GM12878 (cell line): ENCODE measurements around the gene MCCD1. TPM values are rescaled to one million over a fixed set of nuclear protein-coding genes. Genes with fewer than 3 reads are reported as not detected.
A peak's percentile ranks its signal among the peaks of the same experiment; 100 is the strongest.
"Not testable (repeated sequence)": the region's sequence is repeated elsewhere in the genome, so short reads cannot be mapped to it uniquely, and the experiment has no call there.

Experiments used
- ATAC-seq: fragments of 200-7000 bp; cut with Tn5 transposase; 3 replicates; pipeline ENCODE4 v1.9.1; 2020; ENCODE audit warnings: mild to moderate bottlenecking, moderate library complexity
- BruUV-seq: library from RNA; stranded (reverse); fragments of 400-500 nt; replicated peaks from 2 replicates; lab custom pipeline; 2021; lab: Mats Ljungman, UMichigan
- CTCF ChIA-PET: fragments of 300-600 bp; sonication (Branson Sonifier 250); formaldehyde crosslinking; extraction: SDS; loops from one replicate; lab custom pipeline; 2021; ENCODE audit warnings: inconsistent platforms; lab: Yijun Ruan, JAX
- POLR2A ChIA-PET: fragments of 350-600 bp; formaldehyde crosslinking; extraction: SDS; loops from one replicate; lab custom pipeline; 2021; ENCODE audit warnings: inconsistent platforms; lab: Charles Lee
- RAD21 ChIA-PET: fragments of 300-600 bp; sonication (Branson Sonifier 250); formaldehyde crosslinking; loops from one replicate; lab custom pipeline; 2023; ENCODE audit warnings: antibody characterized with exemption; ENCODE audit not compliant: unreplicated experiment; lab: Charles Lee
- SMC1A ChIA-PET: fragments of 300-600 bp; sonication (Branson Sonifier 250); formaldehyde crosslinking; loops from one replicate; lab custom pipeline; 2023; ENCODE audit not compliant: unreplicated experiment, uncharacterized antibody; lab: Charles Lee
- DNase-seq: peaks from one replicate; pipeline ENCODE4 v3.0.0-alpha.2; 2011; ENCODE audit warnings: low read depth, low spot score
- FAIRE-seq: peaks from 3 replicates; lab custom pipeline; 2011; peaks lifted over from hg19 to GRCh38; lab: Jason Lieb, UNC
- H2AFZ ChIP-seq: 2 replicates; pipeline ENCODE4 v1.6.0; 2011; ENCODE audit warnings: low read depth, low read length, control low read depth; ENCODE audit not compliant: control insufficient read depth
- H3K27ac ChIP-seq: 2 replicates; pipeline ENCODE4 v1.5.1; 2011; ENCODE audit warnings: control low read depth; ENCODE audit not compliant: control insufficient read depth, insufficient read depth
- H3K27me3 ChIP-seq, 2 experiments: replicated peaks in 1 of 2; 2 replicates each; pipeline versions ENCODE4 v1.6.0 to v1.6.1; 2011; ENCODE audit warnings: low read length in 1 of 2; ENCODE audit not compliant: control insufficient read depth in 2 of 2, insufficient read depth in 2 of 2
- H3K36me3 ChIP-seq, 2 experiments: 2 replicates each; pipeline ENCODE4 v1.5.1; 2011; ENCODE audit warnings: low read length in 1 of 2; ENCODE audit not compliant: control insufficient read depth in 2 of 2, insufficient read depth in 2 of 2
- H3K4me1 ChIP-seq: 2 replicates; pipeline ENCODE4 v1.6.1; 2011; ENCODE audit warnings: mild to moderate bottlenecking, low read length, moderate library complexity, mixed read lengths; ENCODE audit not compliant: control insufficient read depth, insufficient read depth
- H3K4me2 ChIP-seq: 2 replicates; pipeline ENCODE4 v1.6.0; 2011; ENCODE audit warnings: control low read depth; ENCODE audit not compliant: control insufficient read depth, insufficient read depth
- H3K4me3 ChIP-seq: fragments of 200-600 bp; sonication (generic); 2 replicates; pipeline ENCODE4 v1.5.1; 2016
- H3K79me2 ChIP-seq: 2 replicates; pipeline ENCODE4 v1.6.0; 2011; ENCODE audit warnings: low read length; ENCODE audit not compliant: control insufficient read depth, insufficient read depth
- H3K9ac ChIP-seq: 2 replicates; pipeline ENCODE4 v1.8.0; 2011; ENCODE audit warnings: low read length, control low read depth, mixed read lengths; ENCODE audit not compliant: control insufficient read depth, insufficient read depth
- H3K9me3 ChIP-seq: replicated peaks from 3 replicates; pipeline ENCODE4 v1.5.1; 2011; ENCODE audit warnings: mild to moderate bottlenecking, low read length; ENCODE audit not compliant: control insufficient read depth, insufficient read depth
- H4K20me1 ChIP-seq: 2 replicates; pipeline ENCODE4 v1.6.0; 2011; ENCODE audit not compliant: control insufficient read depth, insufficient read depth
- CBX3 ChIP-seq: fragments of 200-600 bp; sonication (generic); IDR thresholded peaks from 2 replicates; pipeline ENCODE4 v1.6.1; 2016; ENCODE audit warnings: low read depth, borderline replicate concordance
- ESRRA ChIP-seq: IDR thresholded peaks from 2 replicates; pipeline ENCODE4 v1.6.1; 2012; ENCODE audit warnings: mild to moderate bottlenecking, low read length, improper control_type of control experiment
- MTA2 ChIP-seq: fragments of 450-650 bp; IDR thresholded peaks from 2 replicates; pipeline ENCODE4 v1.6.1; 2016; ENCODE audit warnings: low read depth, mild to moderate bottlenecking, moderate library complexity
- NBN ChIP-seq: fragments of 450-650 bp; IDR thresholded peaks from 2 replicates; pipeline ENCODE4 v1.6.1; 2016
- ZNF622 ChIP-seq: fragments of 450-650 bp; IDR thresholded peaks from 2 replicates; pipeline ENCODE4 v1.6.1; 2017; ENCODE audit warnings: mild to moderate bottlenecking, inconsistent platforms
- WGBS: methylation state at CpG from one replicate; pipeline ENCODE4 v1.1.6; 2016; ENCODE audit warnings: low lambda C conversion rate; ENCODE audit not compliant: insufficient replicate concordance, insufficient coverage; ENCODE audit errors: missing lambda C conversion rate; 5-methylcytosine and 5-hydroxymethylcytosine counted together
- in situ Hi-C: fragments of 300-500 bp; cut with MboI; formaldehyde crosslinking; loops from 9 replicates; pipeline ENCODE4 v1.14.3; 2018; ENCODE audit warnings: mixed read lengths
- intact Hi-C: fragments of 100-400 bp; cut with micrococcal nuclease; formaldehyde crosslinking; loops from one replicate; pipeline ENCODE4 v1.14.2; 2022; ENCODE audit not compliant: unreplicated experiment
- polyA plus RNA-seq, 11 experiments: library from polyadenylated mRNA; depleted of rRNA in 4 of 11; unstranded in 6 of 11; stranded (reverse) in 5 of 11; fragments of >200 nt; fragmentation: Nextera tagmentation in 4 of 11; fragmentation: Illumina TruSeq in 1 of 11; extraction: Ambion mirVana in 4 of 11; extraction: Trizol in 1 of 11; gene quantifications; 1 replicate in 1 of 11; 2 replicates in 10 of 11; pipeline versions ENCODE4 v1.2.1 to v1.2.3, GENCODE V29; 2011 to 2016; ENCODE audit warnings: inconsistent platforms in 2 of 11, missing spikeins in 2 of 11, low read depth in 1 of 11
- total RNA-seq, 4 experiments: library from RNA; depleted of rRNA in 3 of 4; stranded (reverse); fragments of >200 nt in 3 of 4; fragmentation: Illumina TruSeq in 1 of 4; extraction: Trizol in 1 of 4; gene quantifications; 2 replicates each; pipeline versions ENCODE4 v1.2.1 to v1.2.3, GENCODE V29; 2013 to 2021
- TF ChIP-seq, protein P1 (sequence below): fragments of 450-650 bp; IDR thresholded peaks from 2 replicates; pipeline ENCODE4 v1.6.1; 2017; ENCODE audit warnings: mild to moderate bottlenecking
- TF ChIP-seq, protein P2 (sequence below): fragments of 450-650 bp; IDR thresholded peaks from 2 replicates; pipeline ENCODE4 v1.6.1; 2016; ENCODE audit warnings: mild to moderate bottlenecking
- TF ChIP-seq, protein P3 (sequence below): fragments of 450-650 bp; IDR thresholded peaks from 2 replicates; pipeline ENCODE4 v1.6.1; 2017; ENCODE audit warnings: mild to moderate bottlenecking, moderate library complexity

Gene MCCD1
- total and polyA plus RNA-seq, 10 of the 15 experiments (the other 5 are each of a cell fraction or from before 2014, with no cell fraction given): not detected

DNA sequence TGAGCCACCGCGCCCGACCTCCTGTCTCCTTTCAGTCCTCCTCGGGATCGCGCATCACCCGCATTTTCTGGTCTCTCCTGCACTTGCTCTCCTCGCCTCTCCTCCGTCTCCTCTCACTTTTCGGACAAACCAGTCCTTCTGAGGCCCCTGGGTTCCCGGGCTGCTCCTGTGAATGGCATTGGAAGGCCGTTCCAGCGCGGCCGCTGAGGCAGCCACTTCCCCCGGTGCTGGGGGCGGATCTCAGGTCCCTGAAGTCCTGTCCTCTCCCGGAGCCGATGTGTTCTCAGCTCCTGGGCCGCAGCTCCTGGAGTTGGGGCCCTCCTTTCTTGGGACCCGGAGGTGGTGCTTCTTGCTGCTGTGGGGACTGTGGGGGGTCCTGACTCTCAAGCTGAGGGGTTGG is 30.0 kb upstream of the MCCD1 start (continued):
- TF ChIP-seq NBN: no peak
- TF ChIP-seq, protein P1, sequence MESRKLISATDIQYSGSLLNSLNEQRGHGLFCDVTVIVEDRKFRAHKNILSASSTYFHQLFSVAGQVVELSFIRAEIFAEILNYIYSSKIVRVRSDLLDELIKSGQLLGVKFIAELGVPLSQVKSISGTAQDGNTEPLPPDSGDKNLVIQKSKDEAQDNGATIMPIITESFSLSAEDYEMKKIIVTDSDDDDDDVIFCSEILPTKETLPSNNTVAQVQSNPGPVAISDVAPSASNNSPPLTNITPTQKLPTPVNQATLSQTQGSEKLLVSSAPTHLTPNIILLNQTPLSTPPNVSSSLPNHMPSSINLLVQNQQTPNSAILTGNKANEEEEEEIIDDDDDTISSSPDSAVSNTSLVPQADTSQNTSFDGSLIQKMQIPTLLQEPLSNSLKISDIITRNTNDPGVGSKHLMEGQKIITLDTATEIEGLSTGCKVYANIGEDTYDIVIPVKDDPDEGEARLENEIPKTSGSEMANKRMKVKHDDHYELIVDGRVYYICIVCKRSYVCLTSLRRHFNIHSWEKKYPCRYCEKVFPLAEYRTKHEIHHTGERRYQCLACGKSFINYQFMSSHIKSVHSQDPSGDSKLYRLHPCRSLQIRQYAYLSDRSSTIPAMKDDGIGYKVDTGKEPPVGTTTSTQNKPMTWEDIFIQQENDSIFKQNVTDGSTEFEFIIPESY: no peak

DNA sequence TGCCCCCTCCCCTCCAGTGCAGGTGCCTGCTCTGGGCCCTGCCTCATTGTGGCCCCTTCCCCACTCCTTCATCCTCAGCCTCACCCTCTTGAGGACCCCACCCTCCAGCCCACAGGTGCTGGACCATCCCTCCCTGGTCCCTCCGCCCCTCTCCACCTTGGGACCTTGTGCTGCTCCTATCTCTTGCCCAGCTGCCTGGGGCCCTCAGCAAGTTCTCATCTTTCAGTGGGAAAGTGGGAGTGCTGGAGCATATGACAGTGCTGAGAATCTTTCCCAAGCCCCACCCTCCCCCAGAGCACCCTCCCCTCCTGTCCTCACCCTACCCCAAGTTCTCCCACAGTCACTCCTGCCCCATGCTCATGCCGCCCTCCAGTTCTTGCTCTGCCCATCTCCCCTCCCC is 29.1 kb upstream of the MCCD1 start:
- H3K4me1 ChIP-seq, H3K27me3 ChIP-seq, BruUV-seq, H3K9me3 ChIP-seq, DNase-seq, H4K20me1 ChIP-seq, SMC1A ChIA-PET, CTCF ChIA-PET, in situ Hi-C loops, H3K4me2 ChIP-seq, ATAC-seq, H3K9ac ChIP-seq, H3K27ac ChIP-seq, H3K4me3 ChIP-seq, H2AFZ ChIP-seq, H3K36me3 ChIP-seq, FAIRE-seq: not testable (repeated sequence)
- 100% methylated on average over 1 of the region's 2 CpGs for WGBS
- RAD21 ChIA-PET: interaction anchor here (0.6 kb wide), 1 partner anchor 237 kb away, joined by 3 read pairs; no protein-coding TSS in a partner anchor
- intact Hi-C loops: loop anchor here (5.0 kb wide), 1 partner anchor 118 kb away; the partner anchor contains the start of gene AIF1
- peaks cover 91% of the 10 kb centered on the region for H3K79me2 ChIP-seq
- POLR2A ChIA-PET: interaction anchor here (0.6 kb wide), 1 partner anchor 98 kb away, joined by 4 read pairs; no protein-coding TSS in a partner anchor

DNA sequence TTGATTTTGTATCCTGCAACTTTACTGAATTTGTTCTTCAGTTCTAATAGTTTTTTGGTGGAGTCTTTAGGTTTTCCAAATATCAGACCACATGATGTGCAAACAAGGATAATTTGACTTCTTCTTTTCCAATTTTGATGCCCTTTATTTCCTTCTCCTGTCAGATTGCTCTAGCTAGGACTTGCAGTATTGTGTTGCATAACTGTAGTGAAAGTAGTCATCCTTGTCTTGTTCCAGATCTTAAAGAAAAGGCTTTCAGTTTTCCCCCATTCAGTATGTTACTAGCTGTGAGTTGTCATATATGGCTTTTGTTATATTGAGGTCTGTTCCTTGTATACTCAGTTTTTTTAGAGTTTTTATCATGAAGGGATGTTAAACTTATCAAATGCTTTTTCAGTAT is 26.2 kb upstream of the MCCD1 start:
- Histone ChIP-seq H3K4me3 (no peak overlapping the region), H4K20me1 (no peaks in the 10 kb centered on the region), H3K36me3 (peaks cover 13 to 22% of the 10 kb centered on the region in 2 experiments), H3K9me3 (no peaks in the 10 kb centered on the region), H3K4me2 (no peak overlapping the region; the same call in 1 of the 2 replicates), H3K27me3 (no peaks in the 10 kb centered on the region), H3K4me1 (no peaks in the 10 kb centered on the region), H3K9ac (no peak overlapping the region), H2AFZ (no peak overlapping the region), H3K79me2 (peaks cover 71% of the 10 kb centered on the region), H3K27ac (no peak overlapping the region)
- intact Hi-C loops (no loop called here), in situ Hi-C loops (no loop called here)
- SMC1A ChIA-PET: interaction anchor here (0.9 to 1.4 kb wide), 4 partner anchors 10 to 49 kb away, joined by 3 to 4 read pairs (median 3); no protein-coding TSS in a partner anchor
- CTCF ChIA-PET: interaction anchor here (1.4 kb wide), 1 partner anchor 95 kb away, joined by 3 read pairs; no protein-coding TSS in a partner anchor
- FAIRE-seq (peak; percentile 86), ATAC-seq (no peak), DNase-seq (no peak)
- POLR2A ChIA-PET: interaction anchor here (0.8 kb wide), 1 partner anchor 39 kb away, joined by 3 read pairs; the partner anchor contains the start of gene DDX39B
- RAD21 ChIA-PET: interaction anchor here (1.2 kb wide), 1 partner anchor 39 kb away, joined by 5 read pairs; the partner anchor contains the start of gene DDX39B
- TF ChIP-seq, protein P2, sequence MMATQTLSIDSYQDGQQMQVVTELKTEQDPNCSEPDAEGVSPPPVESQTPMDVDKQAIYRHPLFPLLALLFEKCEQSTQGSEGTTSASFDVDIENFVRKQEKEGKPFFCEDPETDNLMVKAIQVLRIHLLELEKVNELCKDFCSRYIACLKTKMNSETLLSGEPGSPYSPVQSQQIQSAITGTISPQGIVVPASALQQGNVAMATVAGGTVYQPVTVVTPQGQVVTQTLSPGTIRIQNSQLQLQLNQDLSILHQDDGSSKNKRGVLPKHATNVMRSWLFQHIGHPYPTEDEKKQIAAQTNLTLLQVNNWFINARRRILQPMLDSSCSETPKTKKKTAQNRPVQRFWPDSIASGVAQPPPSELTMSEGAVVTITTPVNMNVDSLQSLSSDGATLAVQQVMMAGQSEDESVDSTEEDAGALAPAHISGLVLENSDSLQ: no peak
- TF ChIP-seq ZNF622 (no peak), CBX3 (no peak), MTA2 (no peak), ESRRA (no peak)
- TF ChIP-seq, protein P3, sequence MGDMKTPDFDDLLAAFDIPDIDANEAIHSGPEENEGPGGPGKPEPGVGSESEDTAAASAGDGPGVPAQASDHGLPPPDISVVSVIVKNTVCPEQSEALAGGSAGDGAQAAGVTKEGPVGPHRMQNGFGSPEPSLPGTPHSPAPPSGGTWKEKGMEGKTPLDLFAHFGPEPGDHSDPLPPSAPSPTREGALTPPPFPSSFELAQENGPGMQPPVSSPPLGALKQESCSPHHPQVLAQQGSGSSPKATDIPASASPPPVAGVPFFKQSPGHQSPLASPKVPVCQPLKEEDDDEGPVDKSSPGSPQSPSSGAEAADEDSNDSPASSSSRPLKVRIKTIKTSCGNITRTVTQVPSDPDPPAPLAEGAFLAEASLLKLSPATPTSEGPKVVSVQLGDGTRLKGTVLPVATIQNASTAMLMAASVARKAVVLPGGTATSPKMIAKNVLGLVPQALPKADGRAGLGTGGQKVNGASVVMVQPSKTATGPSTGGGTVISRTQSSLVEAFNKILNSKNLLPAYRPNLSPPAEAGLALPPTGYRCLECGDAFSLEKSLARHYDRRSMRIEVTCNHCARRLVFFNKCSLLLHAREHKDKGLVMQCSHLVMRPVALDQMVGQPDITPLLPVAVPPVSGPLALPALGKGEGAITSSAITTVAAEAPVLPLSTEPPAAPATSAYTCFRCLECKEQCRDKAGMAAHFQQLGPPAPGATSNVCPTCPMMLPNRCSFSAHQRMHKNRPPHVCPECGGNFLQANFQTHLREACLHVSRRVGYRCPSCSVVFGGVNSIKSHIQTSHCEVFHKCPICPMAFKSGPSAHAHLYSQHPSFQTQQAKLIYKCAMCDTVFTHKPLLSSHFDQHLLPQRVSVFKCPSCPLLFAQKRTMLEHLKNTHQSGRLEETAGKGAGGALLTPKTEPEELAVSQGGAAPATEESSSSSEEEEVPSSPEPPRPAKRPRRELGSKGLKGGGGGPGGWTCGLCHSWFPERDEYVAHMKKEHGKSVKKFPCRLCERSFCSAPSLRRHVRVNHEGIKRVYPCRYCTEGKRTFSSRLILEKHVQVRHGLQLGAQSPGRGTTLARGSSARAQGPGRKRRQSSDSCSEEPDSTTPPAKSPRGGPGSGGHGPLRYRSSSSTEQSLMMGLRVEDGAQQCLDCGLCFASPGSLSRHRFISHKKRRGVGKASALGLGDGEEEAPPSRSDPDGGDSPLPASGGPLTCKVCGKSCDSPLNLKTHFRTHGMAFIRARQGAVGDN: no peak
- no TSS peak for BruUV-seq
